M059J (cell line): ENCODE results near the gene BCL2A1. TPM values are rescaled to one million over a fixed set of nuclear protein-coding genes. Genes with fewer than 3 reads are reported as not detected.
"Not testable (repeated sequence)": the region's sequence is repeated elsewhere in the genome, so short reads cannot be mapped to it uniquely, and the experiment has no call there.

Source experiments
- DNase-seq: peaks from one replicate; pipeline ENCODE4 v3.0.0-alpha.2; 2012; ENCODE audit warnings: low read depth
- total RNA-seq: library from RNA; depleted of rRNA; stranded (reverse); fragments of >200 nt; shearing (Covaris generic); gene quantifications from 2 replicates; pipeline ENCODE4 v1.2.3, GENCODE V29; 2014

BCL2A1 gene
- total RNA-seq, 1 experiment from 2014 or later = 0.69 TPM

- DNase-seq = no peak
These were observed 18.2 kb upstream of the BCL2A1 start for GRCh38 chr15:79989183-79989582.

DNA sequence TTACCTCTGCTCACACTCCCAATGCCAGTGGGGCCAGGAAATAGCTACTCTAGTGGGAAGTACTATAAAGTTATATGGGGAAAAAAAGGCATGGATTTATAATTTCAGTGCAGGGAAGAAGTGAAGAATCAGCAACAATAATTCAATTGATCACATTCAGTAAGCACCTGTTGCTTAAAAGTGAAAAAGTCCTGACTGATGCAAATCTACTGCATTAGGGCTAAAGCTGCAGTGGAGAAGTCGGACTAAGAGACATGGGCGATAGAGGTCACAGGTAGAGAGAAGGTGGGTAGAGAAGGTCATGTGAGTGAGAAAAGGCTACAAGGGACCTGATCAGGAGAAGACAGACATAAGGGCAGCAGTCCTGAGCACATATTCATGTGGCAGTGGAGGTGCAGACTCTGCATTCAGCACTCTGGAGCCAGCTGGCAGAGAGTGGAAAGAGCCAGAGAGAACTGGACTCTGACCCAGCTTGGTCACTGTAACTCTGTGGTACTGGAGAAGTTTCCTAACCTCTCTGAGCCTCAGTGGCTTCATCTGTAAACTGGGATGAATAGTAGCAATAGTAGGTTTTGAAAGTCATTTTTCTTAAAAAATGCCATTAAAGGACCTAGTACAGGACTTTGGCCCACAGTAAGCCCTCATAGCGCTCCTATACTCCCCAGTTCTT, 17.6 kb upstream of the BCL2A1 start:
- no peak for DNase-seq

DNA sequence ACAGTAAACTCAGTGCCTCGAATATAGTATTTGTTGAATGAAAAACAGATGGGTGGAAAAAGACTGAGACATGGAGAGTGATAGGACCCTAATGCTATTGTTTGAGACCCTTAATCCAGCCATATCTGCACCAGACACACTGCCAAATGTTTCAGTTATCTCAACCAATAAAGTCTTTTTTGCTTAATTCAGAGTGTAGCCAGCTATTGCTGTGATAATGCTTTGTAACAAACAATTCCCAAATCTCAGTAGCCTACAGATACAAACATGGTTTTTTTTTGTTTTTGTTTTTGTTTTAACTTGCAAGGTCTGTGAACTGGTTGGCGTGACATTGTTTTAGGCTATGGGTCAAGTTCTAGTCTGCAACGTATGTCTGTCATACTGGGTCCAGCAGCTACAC, 17.0 kb upstream of the BCL2A1 start:
- no peak for DNase-seq

GRCh38 chr15:79987569-79987955, 16.6 kb upstream of the BCL2A1 start:
- no peak for DNase-seq

DNA sequence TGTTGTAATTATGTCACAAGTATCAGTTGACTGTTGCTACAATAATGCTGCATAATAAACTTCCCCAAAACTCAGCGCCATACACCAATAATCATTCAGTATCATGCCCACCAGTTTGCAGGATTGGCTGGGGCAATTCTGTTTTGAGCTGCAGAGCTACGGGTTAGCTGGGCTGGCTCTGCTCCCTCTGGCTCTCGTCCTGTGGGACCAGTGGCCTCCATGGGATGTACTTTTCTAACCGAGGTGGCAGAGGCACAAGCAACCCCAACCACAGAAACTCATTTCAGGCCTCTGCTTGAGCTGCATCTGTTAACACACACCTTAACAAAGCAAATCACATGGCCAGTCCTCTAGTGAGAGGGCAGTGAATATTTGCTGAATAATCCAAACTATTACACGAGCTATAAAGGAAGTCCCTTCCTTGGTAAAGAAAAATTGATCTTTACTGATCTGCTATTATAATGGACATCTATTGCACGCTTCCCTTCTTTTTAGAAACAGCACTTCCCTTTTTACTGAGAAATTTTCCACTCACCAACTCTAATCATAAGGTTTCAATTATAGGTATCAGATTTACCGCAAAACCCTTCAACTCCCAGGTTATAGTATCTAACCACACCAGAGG, 10.9 kb upstream of the BCL2A1 start:
- DNase-seq = no peak

- peak; percentile 8 for DNase-seq
These were observed 7.9 kb upstream of the BCL2A1 start for GRCh38 chr15:79978655-79979514.

- no peak for DNase-seq
These were observed 7.3 kb upstream of the BCL2A1 start for GRCh38 chr15:79978260-79978654.

DNA sequence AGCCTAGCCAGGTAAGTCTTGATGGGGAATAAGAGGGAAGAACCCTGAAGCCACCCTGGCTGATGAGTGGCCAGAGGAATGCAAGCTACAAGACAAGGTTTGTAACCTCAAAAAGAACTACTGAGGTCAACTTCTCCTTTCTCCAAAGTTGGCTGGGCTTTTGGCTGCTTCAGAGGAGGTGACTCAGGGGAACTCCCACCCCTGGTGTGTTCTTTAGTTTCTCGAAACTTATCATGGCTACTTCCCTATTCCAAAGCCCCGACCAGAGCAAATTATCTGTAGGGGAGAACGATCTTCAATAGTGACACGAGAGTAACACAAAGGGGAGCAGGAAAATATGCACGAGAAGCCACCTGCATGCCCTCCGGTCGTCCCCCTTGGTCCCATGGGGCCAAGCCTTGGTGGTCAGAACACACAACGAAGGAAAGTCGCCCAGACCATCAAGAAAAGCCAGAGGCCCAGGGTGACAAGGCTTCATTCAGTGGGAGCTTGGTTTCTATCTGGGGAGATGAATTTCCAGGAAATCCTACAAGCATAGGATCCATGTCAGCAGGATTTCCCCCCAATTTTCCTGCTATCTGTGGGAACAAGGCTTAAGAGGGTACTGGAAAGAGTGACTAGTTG, 6.5 kb upstream of the BCL2A1 start:
- peak; percentile 27 for DNase-seq

DNA sequence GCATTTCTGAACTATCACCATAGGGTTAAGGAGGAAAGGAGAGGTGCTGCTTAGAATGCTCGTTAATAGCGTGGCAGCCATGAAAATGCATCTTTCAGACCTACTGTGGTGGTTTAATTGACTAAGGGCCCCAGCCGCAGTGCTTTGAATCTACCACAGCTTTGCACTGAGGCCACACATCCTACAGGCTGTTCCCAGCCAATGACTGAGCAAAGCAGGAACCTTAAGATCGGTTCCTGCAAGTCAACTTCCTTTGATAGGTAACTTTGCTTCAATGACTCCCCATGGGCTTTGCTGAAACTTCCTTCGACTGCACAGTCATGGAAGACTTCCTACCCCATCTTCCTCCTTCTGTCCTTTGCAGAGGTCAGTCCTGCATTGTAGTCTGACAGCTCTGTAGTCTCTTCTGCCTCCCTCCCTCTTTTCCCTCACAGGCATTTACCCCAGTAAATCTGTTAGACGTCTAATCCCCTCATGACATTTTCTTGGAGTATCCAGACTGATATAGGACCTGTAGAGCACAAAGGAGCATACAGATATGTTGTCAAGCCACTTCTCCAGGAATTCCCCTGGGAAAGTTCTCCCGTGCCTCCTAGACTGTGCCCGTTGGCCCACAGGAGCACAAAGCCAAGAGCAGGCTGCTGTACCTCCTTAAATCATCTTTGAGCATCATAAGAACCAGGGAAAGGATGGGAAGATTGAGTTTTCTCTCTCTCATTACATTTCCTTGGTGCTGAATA, 2.6 kb upstream of the BCL2A1 start:
- no peak for DNase-seq

DNA sequence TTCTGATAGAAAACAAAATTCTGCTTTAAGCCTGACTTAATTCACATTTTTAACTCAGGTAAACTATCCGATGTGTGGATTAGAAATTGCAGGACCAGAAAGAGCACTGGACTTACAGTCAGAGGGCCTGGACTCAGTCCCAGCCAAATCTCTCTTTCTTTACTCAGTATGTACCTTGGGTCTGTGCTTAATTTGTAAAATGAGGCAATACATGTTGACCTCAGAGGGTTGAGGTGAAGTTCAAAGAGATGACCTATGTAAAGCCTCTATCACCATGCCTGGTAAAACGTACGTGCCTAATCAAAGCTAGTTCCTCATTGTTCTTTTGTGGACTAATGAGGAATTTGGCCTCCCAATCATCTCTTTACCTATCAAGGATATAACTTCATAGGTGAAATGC, 1.9 kb upstream of the BCL2A1 start:
- no peak for DNase-seq

GRCh38 chr15:79970181-79970580, 815 bp downstream of the BCL2A1 start:
- no peak for DNase-seq

- DNase-seq = no peak
These were observed 1.9 kb downstream of the BCL2A1 start for GRCh38 chr15:79969146-79969545.

DNA sequence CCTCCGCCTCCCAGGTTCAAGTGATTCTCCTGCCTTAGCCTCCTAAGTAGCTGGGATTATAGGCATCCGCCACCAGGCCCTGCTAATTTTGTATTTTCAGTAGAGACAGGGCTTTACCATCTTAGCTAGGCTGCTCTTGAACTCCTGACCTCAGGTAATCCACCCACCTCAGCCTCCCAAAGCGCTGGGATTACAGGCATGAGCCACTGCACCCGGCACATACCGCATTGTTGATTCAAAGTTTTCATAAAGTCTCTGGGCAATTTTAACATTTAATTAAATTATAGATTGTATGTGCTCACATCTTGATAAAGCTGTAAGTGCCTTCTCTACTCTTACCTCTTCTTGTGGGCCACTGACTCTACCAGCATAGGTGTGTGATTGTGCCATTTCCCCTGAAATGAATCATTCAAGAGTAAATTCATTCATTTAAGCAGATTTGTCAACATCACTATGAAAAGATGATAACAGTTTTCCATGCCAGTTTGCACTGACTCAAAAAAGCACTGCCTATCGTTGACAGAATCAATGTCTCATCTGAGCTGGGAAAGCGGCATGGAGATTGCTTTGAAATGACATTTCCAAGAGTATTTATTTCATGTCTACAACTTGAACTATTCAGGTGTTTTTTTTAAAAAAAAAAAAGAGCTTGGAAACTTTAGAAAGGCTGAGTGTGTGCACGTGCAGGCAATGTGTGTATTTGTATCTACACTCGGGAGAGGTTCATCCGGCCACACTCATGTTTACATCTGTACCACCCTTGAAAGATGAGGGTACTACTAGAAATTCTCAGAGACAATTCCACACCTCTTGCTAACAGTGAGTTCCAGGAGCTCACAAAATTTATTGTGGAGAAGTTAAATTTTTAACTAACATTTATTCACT, 3.5 kb downstream of the BCL2A1 start:
- DNase-seq = no peak

DNA sequence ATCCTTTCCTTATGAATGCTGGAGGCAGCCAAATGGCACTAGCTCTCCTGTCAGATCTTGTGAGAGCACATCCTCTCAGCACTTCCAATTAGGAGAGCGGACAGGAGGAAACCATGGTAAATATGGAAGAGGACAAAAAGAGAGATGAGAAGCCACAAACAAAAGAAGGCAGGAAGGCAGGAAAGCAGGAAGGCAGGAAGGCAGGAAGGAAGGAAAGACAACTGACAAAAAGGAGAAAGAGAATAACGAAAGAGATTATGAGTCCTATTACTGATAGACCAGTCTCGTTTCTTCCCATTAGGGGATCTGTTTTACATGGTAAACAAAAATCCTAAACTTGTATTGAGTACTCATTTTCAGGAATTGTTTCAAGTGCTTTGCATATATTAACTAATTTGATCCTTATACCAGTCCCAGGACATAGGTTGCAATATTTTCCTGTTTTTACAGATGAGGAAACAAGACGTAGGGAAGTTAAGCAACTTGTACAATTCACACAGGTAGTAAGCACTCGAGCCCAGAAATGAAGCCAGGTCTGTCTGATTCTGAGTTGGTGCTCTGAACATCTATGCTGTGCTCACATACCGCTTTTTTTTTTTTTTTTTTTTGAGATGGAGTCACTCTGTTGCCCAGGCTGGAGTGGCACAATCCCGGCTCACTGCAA, 4.2 kb downstream of the BCL2A1 start:
- no peak for DNase-seq

GRCh38 chr15:79965846-79966630, 5.0 kb downstream of the BCL2A1 start:
- peak; percentile 26 for DNase-seq

- no peak for DNase-seq
These were observed 6.7 kb downstream of the BCL2A1 start for GRCh38 chr15:79964232-79964805.

- not testable (repeated sequence) for DNase-seq
These were observed 8.1 kb downstream of the BCL2A1 start for GRCh38 chr15:79962921-79963320.

GRCh38 chr15:79962178-79962577, 8.8 kb downstream of the BCL2A1 start:
- no peak for DNase-seq
